Natural killer cell (primary cell): ENCODE measurements around the gene DPP3. TPM values are rescaled to one million over a fixed set of nuclear protein-coding genes. Genes with fewer than 3 reads are reported as not detected.

ENCODE experiments used
- ATAC-seq, 3 donors: fragments of 150-1000 bp in 2 of 3; fragments of 200-7000 bp in 1 of 3; cut with Tn5 transposase; 1 replicate in 1 of 3; 2 replicates in 2 of 3; pipeline ENCODE4 v1.10.0; 2021; ENCODE audit warnings: mild to moderate bottlenecking in 2 of 3, moderate library complexity in 2 of 3
- DNase-seq, 2 donors: peaks; one replicate each; pipeline versions ENCODE4 v3.0.0 to v3.0.0-alpha.2; 2013 to 2021; ENCODE audit warnings: mixed read lengths in 1 of 2
- H3K27ac ChIP-seq: one replicate; pipeline ENCODE4 v1.5.1; 2013; ENCODE audit warnings: mild to moderate bottlenecking, low read length
- H3K27me3 ChIP-seq: one replicate; pipeline ENCODE4 v1.6.1; 2013; ENCODE audit warnings: low read length; ENCODE audit not compliant: control insufficient read depth, insufficient read depth
- H3K36me3 ChIP-seq: one replicate; pipeline ENCODE4 v1.6.1; 2013; ENCODE audit warnings: low read length; ENCODE audit not compliant: control insufficient read depth, insufficient read depth
- H3K4me1 ChIP-seq: one replicate; pipeline ENCODE4 v1.6.1; 2013; ENCODE audit warnings: low read length; ENCODE audit not compliant: control insufficient read depth, insufficient read depth
- H3K4me3 ChIP-seq: one replicate; pipeline ENCODE4 v1.5.1; 2013; ENCODE audit warnings: low read length
- H3K9me3 ChIP-seq: one replicate; pipeline ENCODE4 v1.6.1; 2013; ENCODE audit warnings: low read length; ENCODE audit not compliant: control insufficient read depth, insufficient read depth
- H3K27ac Mint-ChIP-seq, 2 donors: one replicate each; pipeline ENCODE4 v1.8.0; 2022; ENCODE audit warnings: mild to moderate bottlenecking in 2 of 2, mixed read lengths in 2 of 2, moderate library complexity in 1 of 2
- H3K27me3 Mint-ChIP-seq, 2 donors: one replicate each; pipeline ENCODE4 v1.8.0; 2022; ENCODE audit warnings: low read depth in 2 of 2, mixed read lengths in 2 of 2
- H3K36me3 Mint-ChIP-seq: one replicate; pipeline ENCODE4 v1.8.0; 2022; ENCODE audit warnings: mixed read lengths
- H3K4me1 Mint-ChIP-seq, 2 donors: one replicate each; pipeline ENCODE4 v1.8.0; 2022; ENCODE audit warnings: mixed read lengths in 2 of 2
- H3K4me3 Mint-ChIP-seq: one replicate; pipeline ENCODE4 v1.8.0; 2022; ENCODE audit warnings: mild to moderate bottlenecking, moderate library complexity, mixed read lengths
- H3K9me3 Mint-ChIP-seq, 2 donors: one replicate each; pipeline ENCODE4 v1.8.0; 2022; ENCODE audit warnings: mixed read lengths in 2 of 2
- CTCF ChIP-seq: fragments of 200-600 bp; IDR thresholded peaks from one replicate; pipeline ENCODE4 v1.8.0; 2022; ENCODE audit warnings: antibody characterized with exemption
- WGBS: methylation state at CpG from one replicate; pipeline ENCODE4 v1.1.7; 2013; ENCODE audit warnings: missing lambda C conversion rate; ENCODE audit not compliant: insufficient coverage; 5-methylcytosine and 5-hydroxymethylcytosine counted together
- intact Hi-C: fragments of 100-400 bp; cut with micrococcal nuclease; formaldehyde crosslinking; loops from one replicate; pipeline ENCODE4 v1.14.2; 2022
- total RNA-seq, 4 donors: library from RNA; stranded (reverse); fragments of 120-200 nt in 1 of 4; gene quantifications; one replicate each; pipeline versions ENCODE4 v1.2.3 to v1.2.4, GENCODE V29; 2013 to 2022

DPP3 gene
- total RNA-seq, 3 donors from 2014 or later (not counting 1 experiment from before 2014, with no cell fraction given) = 37.4 to 42.9 (median 38.6) TPM

- H3K27me3 ChIP-seq = no peaks in the 10 kb centered on the region
- peak within 1 kb of the TSS; percentile 78 for H3K4me3 ChIP-seq
- peaks cover 0 to 9% of the 10 kb centered on the region in 2 donors for H3K27me3 Mint-ChIP-seq
- peaks cover 37 to 48% of the 10 kb centered on the region in 2 donors for H3K4me1 Mint-ChIP-seq
- H3K27ac ChIP-seq = peak within 1 kb of the TSS; percentile 90
- TF ChIP-seq CTCF = no peak
- ATAC-seq (no peak), DNase-seq (peak in 1 of 2 donors; percentile 42)
- H3K27ac Mint-ChIP-seq = peak within 1 kb of the TSS; percentile 91 to 92
- H3K9me3 Mint-ChIP-seq = no peaks in the 10 kb centered on the region
- H3K36me3 Mint-ChIP-seq = no peaks in the 10 kb centered on the region
- WGBS = 11% methylated on average over 37 of the region's 37 CpGs
- H3K4me3 Mint-ChIP-seq = peak within 1 kb of the TSS; percentile 91
- peaks cover 16% of the 10 kb centered on the region for H3K36me3 ChIP-seq
- H3K9me3 ChIP-seq = no peaks in the 10 kb centered on the region
- intact Hi-C loops = loop anchor here (1.0 to 10.0 kb wide), 3 partner anchors 70 to 288 kb away; partner anchors contain the start of gene RBM14
- H3K4me1 ChIP-seq = peaks cover 43% of the 10 kb centered on the region
Measured at GRCh38 chr11:66546368-66546965, 66.2 kb downstream of the DPP3 start, which contains the start of gene ACTN3. Gene ACTN3, plus strand, starts transcription at chr11:66546903. Its CDS starts 35 bp downstream, at chr11:66546938.

- H3K27ac Mint-ChIP-seq = peak overlapping the region; percentile 91 to 92
- H3K4me3 ChIP-seq = no peak overlapping the region
- no peaks in the 10 kb centered on the region for H3K9me3 Mint-ChIP-seq
- H3K4me3 Mint-ChIP-seq = peak overlapping the region; percentile 91
- H3K36me3 ChIP-seq = peaks cover 10% of the 10 kb centered on the region
- no peak for ATAC-seq
- intact Hi-C loops = loop anchor here (1.0 to 10.0 kb wide), 3 partner anchors 69 to 288 kb away; partner anchors contain the start of gene RBM14
- peaks cover 0 to 9% of the 10 kb centered on the region in 2 donors for H3K27me3 Mint-ChIP-seq
- H3K9me3 ChIP-seq = no peaks in the 10 kb centered on the region
- peak in 1 of 2 donors; percentile 20 for DNase-seq
- H3K36me3 Mint-ChIP-seq = no peaks in the 10 kb centered on the region
- H3K27me3 ChIP-seq = no peaks in the 10 kb centered on the region
- peaks cover 43% of the 10 kb centered on the region for H3K4me1 ChIP-seq
- TF ChIP-seq CTCF = no peak
- no peak overlapping the region for H3K27ac ChIP-seq
- WGBS = 47% methylated on average over 18 of the region's 18 CpGs
- H3K4me1 Mint-ChIP-seq = peaks cover 31 to 42% of the 10 kb centered on the region in 2 donors
Measured at GRCh38 chr11:66546966-66547661, 66.9 kb downstream of the DPP3 start.

GRCh38 chr11:66547662-66548009 lies 67.4 kb downstream of the DPP3 start:
- Histone ChIP-seq H3K27ac (no peak overlapping the region), H3K36me3 (peaks cover 4% of the 10 kb centered on the region), H3K9me3 (no peaks in the 10 kb centered on the region), H3K4me3 (no peak overlapping the region), H3K4me1 (peaks cover 38% of the 10 kb centered on the region), H3K27me3 (no peaks in the 10 kb centered on the region)
- Mint-ChIP-seq H3K27ac (peak overlapping the region in 1 of 2 donors; percentile 92), H3K9me3 (no peaks in the 10 kb centered on the region), H3K36me3 (no peaks in the 10 kb centered on the region), H3K4me1 (peaks cover 26 to 37% of the 10 kb centered on the region in 2 donors), H3K4me3 (no peak overlapping the region), H3K27me3 (peaks cover 0 to 9% of the 10 kb centered on the region in 2 donors)
- TF ChIP-seq CTCF = no peak
- DNase-seq (no peak), ATAC-seq (no peak)
- WGBS = 67% methylated on average over 5 of the region's 5 CpGs
- intact Hi-C loops = loop anchor here (10.0 kb wide), 1 partner anchor 287 kb away; no protein-coding TSS in a partner anchor
